Transverse colon (tissue), 1 donor: Measurements from ENCODE around the gene PLXND1.
"Not testable (repeated sequence)": the region's sequence is repeated elsewhere in the genome, so short reads cannot be mapped to it uniquely, and the experiment has no call there.

Source experiments
- EP300 ChIP-seq: sonication (generic); formaldehyde crosslinking; IDR thresholded peaks from one replicate; pipeline ENCODE4 v1.6.1; 2017; ENCODE audit warnings: antibody characterized with exemption, low read depth
- POLR2A ChIP-seq: fragments of 450-650 bp; IDR thresholded peaks from one replicate; pipeline ENCODE4 v1.6.1; 2016; ENCODE audit warnings: antibody characterized with exemption, mild to moderate bottlenecking, moderate library complexity

DNA sequence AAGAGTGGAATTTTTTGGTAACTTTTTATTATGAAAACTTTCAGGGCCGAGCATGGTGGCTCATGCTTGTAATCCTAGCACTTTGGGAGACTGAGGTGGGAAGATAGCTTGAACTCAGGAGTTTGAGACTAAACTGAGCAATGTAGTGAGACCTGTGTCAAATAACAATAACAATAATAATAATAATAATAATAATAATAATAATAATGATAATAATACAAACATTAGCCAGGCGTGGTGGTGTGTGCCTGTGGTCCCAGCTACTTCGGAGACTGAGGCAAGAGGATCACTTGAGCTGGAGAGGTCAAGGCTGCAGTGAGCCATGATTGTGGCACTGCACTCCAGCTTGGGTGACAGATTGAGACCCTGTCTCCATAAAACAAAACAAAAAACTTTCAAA, 60.5 kb downstream of the PLXND1 start:
- not testable (repeated sequence) for TF ChIP-seq EP300, POLR2A
